GM19240 (cell line): Measurements from ENCODE around the gene TSSK6.
"Not testable (repeated sequence)": the region's sequence is repeated elsewhere in the genome, so short reads cannot be mapped to it uniquely, and the experiment has no call there.

Experiments
- DNase-seq: peaks from one replicate; pipeline ENCODE4 v3.0.0; 2011; ENCODE audit warnings: low spot score; ENCODE audit not compliant: insufficient read length

TSSK6 gene

DNA sequence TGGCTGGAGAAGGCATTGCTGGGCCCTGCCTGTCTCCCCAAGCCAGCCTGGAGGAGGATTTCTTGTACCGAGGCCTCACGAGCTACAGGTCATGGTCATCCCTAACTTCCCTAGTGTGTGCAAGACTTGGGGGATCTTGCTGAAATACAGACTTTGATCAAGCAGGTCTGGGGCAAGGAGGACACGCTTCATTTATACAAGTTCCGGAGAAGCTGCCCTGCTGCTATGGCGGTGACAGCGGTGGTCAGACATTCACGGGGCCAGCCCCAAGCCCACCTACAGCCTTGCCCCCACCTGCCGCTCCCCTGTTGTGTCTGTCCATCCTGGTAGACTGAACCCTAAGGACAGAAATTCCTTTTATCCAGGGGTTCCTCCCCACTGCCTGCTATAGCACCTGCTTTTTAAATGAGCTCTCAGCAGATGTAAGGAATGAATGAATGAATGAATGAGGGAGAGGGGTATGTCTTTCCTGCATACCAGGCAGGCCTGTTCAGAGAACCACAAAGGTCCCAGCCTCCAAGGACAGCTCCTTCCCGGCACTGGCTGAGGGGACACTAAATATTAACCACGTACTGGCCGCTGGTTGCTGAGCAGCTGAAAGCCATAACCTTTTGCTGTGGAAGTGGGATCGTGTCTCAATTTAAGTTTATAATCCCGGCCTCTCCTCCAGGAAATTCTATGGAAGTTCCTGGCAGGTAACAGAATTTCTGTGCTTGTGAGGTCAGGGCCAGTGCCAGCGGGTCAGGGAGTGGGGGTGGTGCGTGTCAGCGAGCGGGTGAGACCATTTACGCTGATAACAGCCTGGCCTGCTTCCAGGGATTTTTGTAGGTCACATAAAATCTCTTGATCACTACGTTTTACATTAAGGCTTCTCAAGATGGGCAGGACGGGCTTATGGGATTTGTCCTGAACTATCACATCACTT, 27.1 kb downstream of the TSSK6 start:
- no peak for DNase-seq

DNA sequence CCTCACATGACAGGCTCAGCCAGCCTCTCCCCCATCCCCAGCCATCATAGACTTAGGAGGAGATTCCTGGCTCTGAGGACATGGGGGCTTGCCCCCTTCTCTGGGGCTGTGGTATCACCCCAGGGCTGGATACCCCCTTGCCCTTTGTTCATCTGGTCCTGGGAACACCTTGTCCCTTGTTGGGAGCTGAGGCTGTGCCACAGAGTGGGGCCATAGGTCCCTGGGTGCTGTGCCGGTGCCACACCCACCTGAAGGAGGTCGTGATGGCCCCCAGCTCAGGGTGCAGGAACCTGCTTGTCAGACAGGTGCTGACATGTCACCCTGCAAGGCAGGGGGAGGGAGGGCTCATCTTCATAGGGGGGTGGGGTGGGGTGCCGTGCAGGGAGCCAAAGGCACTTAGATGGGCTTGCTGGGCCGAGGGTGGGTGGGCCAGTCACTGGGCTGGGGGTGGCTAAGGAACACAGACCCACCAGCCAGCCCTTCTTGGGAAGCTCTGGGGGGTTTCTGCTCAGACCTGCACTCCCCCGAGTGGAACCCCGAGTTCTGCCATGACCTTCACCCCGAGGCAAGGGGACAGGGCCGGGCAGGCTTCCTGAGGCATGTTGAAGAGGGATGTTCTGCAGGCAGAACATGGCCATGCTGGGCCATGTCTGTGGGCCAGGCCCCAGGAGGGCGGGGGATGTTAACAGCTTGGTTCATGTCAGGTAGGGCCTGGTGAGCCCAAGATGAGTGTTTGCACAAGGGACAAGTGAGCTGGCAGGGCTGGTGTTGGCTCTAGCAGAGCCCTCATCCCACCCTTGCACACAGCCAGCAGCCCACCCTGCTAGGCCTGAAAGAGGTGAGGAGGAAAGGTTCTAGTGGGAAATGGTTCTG, 28.0 kb downstream of the TSSK6 start:
- DNase-seq = no peak

DNA sequence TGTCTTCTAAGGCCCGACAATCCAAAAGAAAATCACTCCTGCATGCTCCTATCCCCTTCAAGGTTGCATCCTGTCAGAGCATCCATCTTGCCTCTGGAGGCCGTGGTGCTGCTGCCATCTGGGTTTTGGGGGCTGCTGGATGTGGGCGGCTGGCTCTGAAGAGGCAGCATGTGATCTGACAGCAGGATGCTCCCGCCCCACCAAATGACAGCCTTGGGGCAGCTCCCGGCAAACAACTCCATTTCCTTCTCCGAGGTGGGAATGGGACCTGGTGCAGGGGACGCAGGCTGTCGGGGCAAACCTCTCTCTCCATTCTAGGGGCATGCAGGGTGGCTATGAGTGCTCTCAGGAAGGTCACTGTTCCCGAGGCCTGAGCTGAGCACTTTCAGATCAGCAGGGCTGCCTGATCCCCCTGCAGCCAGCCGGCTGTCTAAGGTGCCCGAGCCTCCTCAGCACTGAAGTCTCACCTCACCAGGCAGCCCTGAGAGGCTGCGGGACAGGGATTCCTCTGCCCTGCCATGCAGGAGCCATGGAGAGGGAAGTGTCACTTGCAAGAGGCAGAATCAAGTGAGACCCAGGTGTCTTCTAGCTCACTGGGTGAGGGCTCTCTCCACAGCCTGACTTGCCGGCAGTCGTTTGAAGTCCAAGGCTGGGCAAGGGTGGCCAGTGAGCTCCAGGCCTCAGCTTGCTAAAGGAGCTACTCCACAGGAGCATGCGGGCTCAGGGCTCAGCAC, 28.8 kb downstream of the TSSK6 start:
- DNase-seq = no peak

DNA sequence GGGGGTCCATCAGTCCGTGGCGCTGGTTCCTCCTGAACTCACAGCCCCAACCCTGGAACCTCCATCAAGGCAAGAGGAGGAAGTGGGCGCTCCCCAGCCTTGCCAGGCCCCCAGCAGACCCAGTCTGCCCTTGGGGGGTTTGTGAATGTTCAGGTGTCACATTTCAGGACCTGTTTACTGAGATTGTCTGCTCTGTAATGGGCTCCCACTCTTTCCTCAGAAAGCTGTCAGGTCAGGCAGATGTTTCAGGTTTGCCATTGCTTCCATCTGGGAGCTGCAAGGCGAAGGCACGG, 29.4 kb downstream of the TSSK6 start:
- DNase-seq = no peak

DNA sequence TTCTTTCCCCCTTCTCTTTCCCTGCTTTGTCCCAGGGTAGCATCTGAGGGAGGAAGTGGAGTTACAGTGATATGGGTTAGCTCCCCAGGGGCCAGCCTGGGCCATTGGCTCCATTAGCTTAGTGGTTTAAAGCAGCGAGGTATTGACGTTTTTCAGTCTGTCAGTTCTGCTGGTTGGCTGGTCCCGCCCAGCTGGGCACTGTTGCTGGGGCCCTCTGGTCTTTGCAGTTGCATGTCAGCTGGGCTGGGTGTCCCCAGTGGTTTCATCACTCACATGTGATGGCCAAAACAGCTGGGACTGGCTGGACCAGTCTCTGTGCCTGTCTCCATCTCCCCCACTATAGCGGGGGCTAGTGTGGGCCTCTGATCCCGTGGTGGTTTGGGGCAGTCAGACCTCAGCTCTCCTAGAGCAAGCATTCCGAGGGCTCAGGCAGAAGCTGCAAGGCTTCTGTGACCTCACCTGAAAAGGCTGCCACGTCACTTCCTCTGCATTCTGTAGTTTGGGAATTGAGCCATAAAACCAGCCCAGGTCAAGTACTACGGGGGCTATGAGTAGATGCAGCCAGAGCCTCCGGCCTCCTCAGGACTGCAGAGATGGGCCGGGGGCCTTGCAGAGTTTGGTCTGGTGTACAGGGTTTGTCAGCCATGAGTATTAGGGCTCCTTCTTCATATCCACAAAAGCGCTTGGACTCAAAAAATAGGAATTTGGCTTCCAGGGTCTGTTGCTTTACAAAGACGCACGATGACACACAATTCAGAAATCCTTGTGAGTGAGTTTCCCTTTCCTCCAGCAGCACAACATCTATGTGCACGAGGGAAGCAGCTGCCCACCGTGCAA, 30.0 kb downstream of the TSSK6 start:
- DNase-seq = no peak

DNA sequence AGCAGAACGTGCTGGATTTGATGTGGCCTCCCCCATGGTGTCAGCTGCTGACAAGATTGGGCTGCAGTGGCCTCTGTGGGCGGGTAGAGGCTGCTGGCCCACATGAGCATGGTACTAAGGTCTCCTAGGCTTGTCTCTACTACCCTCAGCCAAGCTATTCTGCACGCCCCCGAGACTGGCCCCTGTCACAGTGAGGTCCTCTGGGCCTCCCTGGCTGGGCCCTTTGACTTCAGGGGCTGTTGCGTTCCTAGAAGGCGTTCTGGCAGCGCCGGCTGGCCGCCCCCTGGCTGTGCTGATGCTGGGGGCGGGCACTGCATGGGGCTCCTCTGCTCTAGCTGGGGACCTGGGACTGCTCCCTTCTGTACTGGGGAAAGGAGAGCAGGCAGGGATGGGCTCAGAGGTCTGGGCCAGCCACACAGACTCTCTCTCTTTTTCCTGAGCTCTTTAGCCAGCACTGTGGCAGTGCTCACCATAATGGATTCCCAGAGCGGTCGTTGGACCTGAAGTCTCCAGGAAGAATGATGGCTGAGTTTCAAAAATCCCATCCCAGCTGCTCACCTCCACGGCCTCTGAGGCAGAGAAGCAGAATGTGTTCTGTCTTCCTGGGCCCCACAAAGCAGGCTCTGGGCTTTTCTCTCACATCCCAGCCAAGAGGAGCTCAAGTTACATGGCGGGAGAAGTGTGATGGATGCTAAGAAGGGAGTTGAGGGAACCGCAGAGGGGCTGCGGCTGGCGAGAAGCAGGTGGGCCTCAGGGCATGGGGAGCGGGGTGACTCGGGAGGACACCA, 32.3 kb downstream of the TSSK6 start:
- no peak for DNase-seq

DNA sequence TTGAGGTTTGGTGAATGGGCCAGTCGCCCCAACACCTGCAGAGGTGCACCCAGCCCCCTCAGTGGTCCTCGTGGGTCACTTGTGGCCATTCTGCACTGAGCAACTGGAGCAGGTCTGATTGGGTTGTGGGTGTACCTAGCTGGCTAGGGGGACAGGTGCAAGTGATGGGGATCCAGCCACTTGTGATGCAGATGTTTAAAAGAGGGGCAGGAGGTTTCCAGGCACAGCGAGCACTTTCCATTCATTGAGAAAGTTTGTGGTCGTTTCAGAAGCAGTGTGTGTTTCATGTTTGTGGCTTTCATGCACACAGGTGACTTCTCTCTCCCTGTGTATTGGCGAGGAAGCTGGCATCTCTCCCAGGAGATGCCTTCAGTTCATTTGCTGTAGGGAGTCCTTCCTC, 34.7 kb downstream of the TSSK6 start:
- no peak for DNase-seq

DNA sequence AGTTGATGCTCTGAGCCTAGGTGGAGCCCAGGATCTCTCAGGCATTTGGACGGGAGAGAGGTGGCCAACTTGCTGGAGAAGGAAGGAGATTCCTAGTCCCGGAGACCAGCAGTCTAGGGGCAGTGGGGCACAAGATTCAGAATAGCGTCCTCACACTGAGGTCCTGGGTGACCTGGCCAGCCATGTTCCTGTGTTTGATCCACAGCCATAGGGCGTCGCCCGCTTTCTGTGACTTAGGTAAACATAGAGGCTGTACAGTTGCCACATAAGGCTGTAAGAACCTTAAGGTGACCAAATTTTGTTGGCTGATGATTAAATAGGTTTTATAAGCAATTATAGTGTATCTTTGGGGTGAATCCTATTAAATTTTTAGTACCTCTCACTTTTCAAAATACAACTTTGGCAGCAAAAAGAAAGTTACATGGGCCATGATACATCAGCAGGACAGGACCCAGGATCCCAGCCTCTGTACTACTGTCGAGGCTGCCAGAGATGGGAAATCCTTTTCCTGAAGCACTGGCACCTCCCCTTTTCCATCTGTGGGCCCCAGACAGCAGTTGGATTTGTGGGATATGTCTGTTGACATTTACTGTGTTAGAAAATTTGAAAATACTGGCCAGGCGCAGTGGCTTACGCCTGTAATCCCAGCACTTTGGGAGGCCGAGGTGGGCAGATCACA, 37.5 kb downstream of the TSSK6 start:
- DNase-seq = no peak

DNA sequence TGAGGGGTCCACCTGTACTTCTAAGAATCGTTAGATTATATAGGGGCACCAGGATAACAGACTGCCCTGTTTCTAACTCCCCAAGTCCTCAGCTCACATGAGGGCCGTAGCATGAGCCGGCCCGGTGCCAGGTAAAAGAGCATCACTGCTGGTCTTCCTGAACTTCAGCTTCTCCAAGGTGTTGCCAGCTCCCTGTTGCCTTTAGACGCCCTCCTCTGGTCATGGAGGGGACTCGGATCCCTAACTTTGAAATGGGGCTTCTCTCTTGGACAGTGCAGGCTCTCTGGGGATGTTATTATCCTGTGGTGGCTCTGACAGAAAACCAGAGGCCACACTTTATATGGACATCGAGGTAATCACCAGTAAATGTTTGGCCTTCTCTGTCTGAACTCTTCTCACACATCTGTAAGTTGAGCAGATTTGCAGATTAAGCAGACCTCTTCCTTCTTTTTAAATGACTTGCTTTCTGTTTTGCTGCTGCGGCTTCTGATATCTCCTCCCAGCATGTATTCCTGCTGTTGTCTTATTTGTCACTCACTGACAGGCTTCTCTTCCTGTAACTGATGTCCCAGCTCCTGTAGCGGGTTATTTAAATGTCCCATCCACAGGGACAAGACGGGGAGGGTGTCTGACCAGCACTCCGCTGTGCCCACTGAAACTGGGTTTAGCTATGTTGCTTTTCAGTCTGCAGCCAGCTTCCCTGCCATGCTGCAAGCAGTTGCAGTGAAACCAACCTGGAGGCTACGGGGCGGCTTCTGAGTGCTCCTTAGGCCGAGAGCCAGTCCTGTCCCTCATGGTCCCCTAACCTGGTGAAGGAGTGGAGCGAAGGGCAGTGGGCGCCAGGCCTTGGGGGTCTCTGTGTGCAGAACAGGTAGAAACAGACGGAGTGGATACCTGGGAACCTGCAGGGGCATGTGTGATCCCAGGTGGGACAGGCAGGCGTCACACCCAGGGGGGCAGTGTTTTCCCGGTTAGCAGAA, 39.2 kb downstream of the TSSK6 start:
- DNase-seq = no peak

DNA sequence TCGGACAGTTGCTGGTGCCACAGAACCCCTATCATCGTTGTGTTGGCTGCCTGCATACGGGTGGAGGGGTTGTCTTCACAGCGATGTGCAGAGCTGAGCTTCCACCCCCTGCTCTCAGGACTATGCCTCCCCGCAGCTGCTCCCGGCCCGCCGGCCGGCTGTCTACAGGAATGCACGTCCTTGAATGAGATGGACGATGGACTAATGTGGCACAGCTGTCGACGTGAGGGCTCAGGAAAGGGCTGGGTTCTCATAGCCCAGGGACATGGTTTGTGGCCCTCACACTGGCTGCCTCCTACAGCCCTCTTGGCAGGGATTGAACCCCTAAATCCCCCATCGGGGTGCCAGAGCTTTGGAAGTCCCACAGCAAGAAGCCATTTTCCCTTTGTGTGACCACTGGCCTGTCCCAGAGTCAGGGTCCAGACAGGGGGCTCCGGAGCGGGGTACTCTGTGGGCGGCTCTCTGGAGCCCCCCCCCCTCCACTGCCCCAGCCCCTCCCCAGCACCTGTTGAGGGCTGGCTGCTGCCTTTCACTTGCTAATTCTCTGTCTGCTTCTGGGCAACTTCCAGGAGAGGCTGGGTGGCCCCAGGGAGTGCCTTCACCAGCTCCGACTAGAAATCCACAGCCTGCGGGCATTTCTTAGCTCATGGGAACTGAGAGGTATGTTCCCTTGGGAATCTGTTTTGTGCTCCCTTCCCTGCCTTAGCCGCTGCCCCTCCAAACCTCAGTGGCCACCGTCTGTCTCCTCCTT, 40.2 kb downstream of the TSSK6 start:
- DNase-seq = no peak

DNA sequence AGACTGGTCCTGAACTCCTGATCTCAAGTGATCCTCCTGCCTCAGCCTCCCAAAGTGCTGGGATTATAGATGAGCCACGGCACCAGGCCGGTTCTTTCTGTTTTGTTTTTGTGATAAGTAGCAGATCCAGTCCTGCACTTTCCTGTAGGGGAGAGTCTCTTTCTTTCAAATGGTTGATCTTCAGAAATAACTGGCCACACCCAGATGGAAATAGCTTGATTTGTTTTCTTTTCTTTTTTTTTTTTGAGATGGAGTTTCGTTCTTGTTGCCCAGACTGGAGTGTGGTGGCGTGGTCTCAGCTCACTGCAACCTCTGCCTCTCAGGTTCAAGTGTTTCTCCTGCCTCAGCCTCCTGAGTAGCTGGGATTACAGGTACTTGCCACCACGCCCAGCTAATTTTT, 43.2 kb downstream of the TSSK6 start:
- DNase-seq = not testable (repeated sequence)

DNA sequence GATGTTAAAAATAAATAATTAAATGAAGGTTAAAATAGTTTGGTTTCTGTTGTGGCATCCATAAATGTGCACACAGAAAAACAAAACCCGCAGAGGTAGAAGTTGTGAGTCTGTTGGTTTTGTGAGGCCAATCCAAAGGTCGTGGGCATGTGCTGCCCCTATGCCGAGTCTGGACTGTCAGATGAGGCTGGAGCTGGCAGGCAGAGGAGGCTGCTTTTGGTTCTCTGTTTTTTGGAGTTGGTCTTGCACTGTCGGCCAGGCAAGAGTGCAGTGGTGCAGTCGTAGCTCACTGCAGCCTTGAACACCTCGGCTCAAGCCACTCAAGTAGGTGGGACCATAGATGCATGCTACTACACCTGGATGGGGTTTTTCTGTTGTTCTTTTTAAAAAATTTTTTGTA, 43.7 kb downstream of the TSSK6 start:
- no peak for DNase-seq

DNA sequence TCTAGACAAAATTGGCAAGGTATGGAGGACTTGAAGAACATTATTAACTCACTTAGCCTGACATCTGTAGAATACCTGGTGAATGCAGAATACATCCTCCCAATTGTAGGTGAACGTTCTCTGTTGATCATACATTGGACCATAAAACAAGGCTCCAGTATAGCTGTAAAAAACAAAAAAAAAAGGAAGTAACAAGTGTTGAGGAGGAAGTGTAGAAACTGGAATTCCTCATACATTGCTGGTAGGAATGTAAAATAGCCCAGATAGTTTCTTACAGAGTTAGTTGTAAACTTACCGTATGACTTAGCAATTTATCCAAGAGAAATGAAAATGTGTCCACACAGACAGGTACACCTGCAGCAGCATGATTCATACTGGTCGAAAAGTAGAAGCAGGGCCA, 44.8 kb downstream of the TSSK6 start:
- DNase-seq = no peak

DNA sequence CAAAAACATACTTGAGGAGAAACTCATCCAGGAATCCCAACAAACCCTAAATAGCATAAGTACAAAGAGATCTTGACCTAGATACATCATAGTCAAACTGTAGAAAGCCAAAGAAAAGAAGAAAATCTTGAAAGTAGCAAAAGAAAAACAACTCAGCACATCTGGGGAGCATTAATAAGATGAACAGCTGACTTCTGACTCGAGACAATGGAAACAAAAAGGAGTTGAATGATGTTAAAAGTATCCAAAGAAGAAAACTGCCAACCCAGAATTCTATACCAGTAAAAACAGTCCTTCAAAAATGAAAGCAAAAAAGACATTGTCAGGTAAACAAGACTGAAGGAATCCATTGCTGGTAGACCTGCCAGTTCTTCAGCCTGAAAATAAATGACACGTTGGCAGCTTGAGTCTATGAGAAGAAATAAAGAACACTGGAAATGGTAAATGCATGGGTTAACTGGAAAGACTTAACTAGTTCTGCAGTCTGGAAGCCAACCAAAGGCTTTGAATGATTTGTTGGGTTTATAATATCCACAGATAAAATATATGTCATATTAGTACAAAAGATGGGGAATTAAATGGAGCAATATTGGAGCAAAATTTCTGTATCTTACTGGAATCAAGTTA, 46.8 kb downstream of the TSSK6 start:
- DNase-seq = no peak

DNA sequence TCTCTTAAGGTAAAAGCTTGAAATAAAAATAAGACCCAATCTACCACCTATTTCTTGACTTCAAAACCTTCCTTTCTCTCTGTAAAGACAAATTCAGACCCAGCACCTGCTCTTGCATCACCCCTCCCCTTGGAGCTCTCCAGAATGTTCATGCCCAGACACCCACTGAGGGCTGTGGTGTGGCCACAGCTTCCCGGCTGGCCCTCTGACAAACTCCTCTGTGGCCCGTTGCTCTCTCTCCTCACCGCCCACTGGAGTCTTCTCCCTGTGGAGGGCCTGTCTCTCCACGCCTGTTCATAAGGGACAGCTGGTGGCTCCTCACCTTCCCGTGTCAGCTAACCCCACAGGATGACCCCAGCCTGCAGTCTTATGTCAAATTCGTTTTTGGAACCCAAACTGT, 49.1 kb downstream of the TSSK6 start:
- DNase-seq = no peak

DNA sequence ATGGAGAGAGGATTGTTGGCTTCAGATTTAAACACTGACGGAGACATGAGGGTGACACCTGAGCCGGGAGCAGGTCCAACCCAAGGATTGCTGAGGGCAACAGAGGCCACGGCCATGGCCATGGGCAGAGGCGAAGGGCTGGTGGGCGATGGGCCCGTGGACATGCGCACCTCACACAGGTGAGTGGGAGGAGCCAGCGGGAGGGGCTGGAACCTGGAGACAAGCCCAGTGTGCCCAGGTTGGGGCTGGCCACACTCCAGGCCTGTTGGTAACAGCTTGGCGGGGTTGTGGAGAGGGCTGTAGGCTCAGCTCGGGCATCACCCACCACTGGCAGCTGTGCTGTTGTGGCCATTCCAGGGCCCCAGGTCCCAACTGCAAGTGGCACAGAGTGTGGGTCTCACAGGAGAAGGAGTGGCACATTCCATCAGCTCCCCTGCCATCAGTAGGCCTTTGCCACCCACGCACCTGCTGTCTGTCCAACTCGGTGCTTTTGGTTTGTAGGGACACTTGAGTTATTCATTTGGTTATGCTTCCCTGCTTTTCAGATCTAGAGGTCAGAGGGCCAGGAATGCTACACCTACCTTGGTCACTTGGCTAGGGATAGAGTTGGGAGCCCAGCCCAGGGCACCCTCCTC, 49.8 kb downstream of the TSSK6 start:
- no peak for DNase-seq
